COLO668 (cell line): Measurements from ENCODE around the gene IFIT1.
A peak's percentile ranks its signal among the peaks of the same experiment; 100 is the strongest.
"Not testable (repeated sequence)": the region's sequence is repeated elsewhere in the genome, so short reads cannot be mapped to it uniquely, and the experiment has no call there.

Experiments used
- DNase-seq: peaks from one replicate; lab custom pipeline; 2025; ENCODE audit not compliant: unreplicated experiment; lab: John Stamatoyannopoulos, UW

The IFIT1 gene

GRCh38 chr10:89427629-89428028 is 35.2 kb downstream of the IFIT1 start:
- no peak for DNase-seq

- DNase-seq, result no peak
Measured at GRCh38 chr10:89428877-89429276, 36.5 kb downstream of the IFIT1 start.

GRCh38 chr10:89431977-89432376 is 39.6 kb downstream of the IFIT1 start:
- no peak for DNase-seq

GRCh38 chr10:89438525-89438924 is 46.1 kb downstream of the IFIT1 start:
- no peak for DNase-seq

DNA sequence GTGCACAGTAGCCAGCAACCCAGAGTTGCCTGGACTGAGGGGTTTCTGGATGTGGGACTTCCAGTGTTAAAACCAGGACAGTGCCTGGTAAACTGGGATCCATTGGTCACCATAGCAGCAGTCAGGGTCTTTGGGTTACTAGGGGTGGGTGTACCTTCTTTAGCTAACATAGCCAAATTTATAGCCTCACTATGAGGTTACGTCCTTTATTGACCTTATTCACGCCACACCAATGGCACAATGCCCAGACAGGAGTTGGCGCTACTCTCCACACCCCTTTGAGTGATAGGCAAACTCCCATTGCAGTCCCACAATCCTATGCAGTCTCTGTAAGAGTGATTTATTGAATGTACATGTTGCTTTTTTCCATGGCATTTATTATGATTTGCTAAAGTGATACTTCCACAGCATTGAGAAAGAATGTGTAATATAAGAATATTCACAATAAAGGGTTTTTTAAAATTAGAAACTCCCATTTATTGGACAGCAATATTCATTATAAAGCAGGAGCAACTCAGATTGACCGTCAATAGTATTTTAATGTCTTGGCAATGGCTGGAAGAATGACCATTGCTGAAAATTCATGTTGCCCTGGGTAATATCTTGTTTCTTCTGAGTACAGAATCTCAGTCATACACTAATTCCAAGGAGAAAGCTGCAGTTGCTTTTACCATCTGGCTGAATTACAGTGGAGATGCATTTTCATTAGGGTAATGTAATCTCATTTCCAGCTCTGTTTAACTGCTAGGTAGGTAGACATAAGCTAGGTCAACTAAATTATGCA is 48.0 kb downstream of the IFIT1 start:
- DNase-seq, result peak; percentile 3

GRCh38 chr10:89442289-89442688 is 49.9 kb downstream of the IFIT1 start:
- DNase-seq, result no peak

DNA sequence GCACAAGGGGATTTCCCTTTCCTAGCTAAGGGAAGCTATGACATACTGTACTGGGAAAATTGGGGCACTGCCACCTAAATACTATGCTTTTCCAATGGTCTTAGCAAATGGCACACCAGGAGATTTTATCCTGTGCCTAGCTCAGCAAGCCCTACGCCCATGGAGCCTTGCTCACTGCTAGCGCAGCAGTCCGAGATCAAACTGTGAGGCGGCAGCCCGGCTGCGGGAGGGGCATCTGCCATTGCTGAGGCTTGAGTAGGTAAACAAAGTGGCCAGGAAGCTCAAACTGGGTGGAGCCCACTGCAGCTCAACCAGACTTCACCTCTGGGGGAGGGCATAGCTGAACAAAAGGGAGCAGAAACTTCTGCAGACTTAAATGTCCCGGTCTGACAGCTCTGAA is 52.4 kb downstream of the IFIT1 start:
- DNase-seq, result not testable (repeated sequence)

GRCh38 chr10:89450901-89451300 is 58.5 kb downstream of the IFIT1 start:
- DNase-seq, result no peak

- no peak for DNase-seq
Measured at GRCh38 chr10:89452193-89452592, 59.8 kb downstream of the IFIT1 start.

DNA sequence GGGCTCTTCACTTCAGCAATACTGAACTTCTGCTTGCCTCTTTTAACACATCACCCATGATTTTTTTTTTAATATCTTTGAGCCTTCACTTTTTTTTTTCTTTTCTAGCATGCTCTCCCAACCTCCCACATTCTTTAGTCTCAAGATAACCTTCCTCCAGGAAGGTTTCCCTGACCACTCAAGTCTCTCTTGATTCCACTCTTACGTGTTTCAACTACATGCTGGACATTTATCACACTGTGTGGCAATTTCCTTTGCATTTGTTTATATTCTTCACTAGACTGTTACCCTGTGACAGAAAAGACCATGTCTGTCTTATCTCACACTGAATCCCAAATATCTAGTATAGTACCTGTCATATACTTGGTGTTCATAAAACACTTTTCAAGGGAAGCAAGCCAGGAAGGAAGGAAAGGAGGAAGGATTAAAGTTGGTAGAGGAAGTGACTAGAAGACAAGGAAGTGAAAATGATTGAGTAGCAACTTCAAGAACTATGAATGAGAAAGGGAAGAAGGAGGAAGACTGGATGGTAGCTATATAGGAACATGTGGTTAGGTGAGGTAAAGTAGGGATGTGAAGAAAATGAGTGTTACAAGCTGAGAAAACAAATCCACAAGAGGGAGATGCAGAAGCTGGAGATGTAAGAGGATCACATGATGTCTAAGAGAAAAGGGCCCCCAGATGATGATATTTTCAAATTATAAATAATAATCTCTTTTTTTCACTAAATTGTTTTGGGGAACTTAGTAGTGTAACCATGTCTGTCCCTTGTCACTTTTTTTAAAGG is 62.3 kb downstream of the IFIT1 start:
- no peak for DNase-seq
